Activated T-helper 1 cell treated with anti-CD3 and anti-CD28 coated beads, Interleukin-2, amount 50 U/mL, for 16 hours (primary cell): ENCODE results near the gene HEG1.

Experiments used
- DNase-seq, 2 donors: peaks; one replicate each; pipeline ENCODE4 v3.0.0-alpha.2; 2020; ENCODE audit warnings: low read depth in 1 of 2, low spot score in 1 of 2

HEG1 gene

GRCh38 chr3:124923833-124924232 is 132.0 kb downstream of the HEG1 start:
- no peak for DNase-seq

GRCh38 chr3:124920718-124921117 is 135.1 kb downstream of the HEG1 start:
- no peak for DNase-seq

- no peak for DNase-seq
Measured at GRCh38 chr3:124919756-124920155, 136.0 kb downstream of the HEG1 start.

GRCh38 chr3:124918524-124918923 is 137.3 kb downstream of the HEG1 start:
- DNase-seq = no peak

GRCh38 chr3:124916837-124917409 is 138.9 kb downstream of the HEG1 start:
- DNase-seq = no peak
